Gastroesophageal sphincter (tissue), 4 donors: ENCODE measurements around the gene VCL. TPM values are rescaled to one million over a fixed set of nuclear protein-coding genes. Genes with fewer than 3 reads are reported as not detected.

Experiments used
- ATAC-seq: fragments of 150-250 bp; one replicate; pipeline ENCODE4 v1.9.1; 2016; ENCODE audit warnings: mild to moderate bottlenecking, moderate library complexity
- H3K27ac ChIP-seq, 4 donors: fragments of 200-600 bp; sonication (generic) in 3 of 4; 1 replicate in 3 of 4; 2 replicates in 1 of 4; pipeline ENCODE4 v1.5.1; 2016 to 2019
- H3K27me3 ChIP-seq: fragments of 200-600 bp; sonication (generic); one replicate; pipeline ENCODE4 v1.5.1; 2019
- H3K36me3 ChIP-seq, 2 donors: fragments of 200-600 bp; sonication (generic); one replicate each; pipeline ENCODE4 v1.5.1; 2019; ENCODE audit warnings: control low read depth in 1 of 2
- H3K4me1 ChIP-seq, 3 donors: fragments of 200-600 bp; sonication (generic); 1 replicate in 2 of 3; 2 replicates in 1 of 3; pipeline ENCODE4 v1.5.1; 2016 to 2019; ENCODE audit warnings: control low read depth in 2 of 3
- H3K4me3 ChIP-seq, 2 donors: fragments of 200-600 bp; sonication (generic); one replicate each; pipeline ENCODE4 v1.5.1; 2019; ENCODE audit warnings: mild to moderate bottlenecking in 1 of 2, moderate library complexity in 1 of 2
- H3K9me3 ChIP-seq, 3 donors: fragments of 200-600 bp; sonication (generic); one replicate each; pipeline ENCODE4 v1.5.1; 2017 to 2019; ENCODE audit warnings: control low read depth in 2 of 3
- EP300 ChIP-seq: sonication (generic); formaldehyde crosslinking; IDR thresholded peaks from one replicate; pipeline ENCODE4 v1.6.1; 2017; ENCODE audit warnings: antibody characterized with exemption, mild to moderate bottlenecking
- POLR2A ChIP-seq, 2 donors: fragments of 450-650 bp; IDR thresholded peaks; one replicate each; pipeline ENCODE4 v1.6.1; 2017; ENCODE audit warnings: antibody characterized with exemption in 2 of 2, mild to moderate bottlenecking in 2 of 2, moderate library complexity in 1 of 2
- POLR2AphosphoS5 ChIP-seq: sonication (generic); formaldehyde crosslinking; IDR thresholded peaks from one replicate; pipeline ENCODE4 v1.6.1; 2017; ENCODE audit warnings: antibody characterized with exemption
- WGBS, 2 donors: methylation state at CpG; one replicate each; pipeline ENCODE4 v1.1.5; 2018; ENCODE audit warnings: low coverage in 1 of 2; 5-methylcytosine and 5-hydroxymethylcytosine counted together
- total RNA-seq, 4 donors: library from RNA; depleted of rRNA; stranded (reverse); fragments of >200 nt; gene quantifications; one replicate each; pipeline ENCODE4 v1.1.0, GENCODE V29; 2016
- TF ChIP-seq, protein P1 (sequence below), 4 experiments: fragments of 200-600 bp in 2 of 4; fragments of 450-650 bp in 2 of 4; sonication (generic) in 1 of 4; IDR thresholded peaks; one replicate each; pipeline ENCODE4 v1.5.1; 2017 to 2019; ENCODE audit warnings: antibody characterized with exemption in 4 of 4, mild to moderate bottlenecking in 2 of 4, moderate library complexity in 2 of 4

The VCL gene
- total RNA-seq, 4 donors from 2014 or later: 433 to 615 (median 440) TPM

- H3K27me3 ChIP-seq: no peaks in the 10 kb centered on the region
- H3K27ac ChIP-seq: peak overlapping the region in 1 of 4 donors; percentile 59
- H3K4me3 ChIP-seq: no peak overlapping the region
- no peak for ATAC-seq
- TF ChIP-seq POLR2A (IDR thresholded peaks at IDR 0.05) (no peak), EP300 (no peak), POLR2AphosphoS5 (no peak)
- TF ChIP-seq, protein P1, sequence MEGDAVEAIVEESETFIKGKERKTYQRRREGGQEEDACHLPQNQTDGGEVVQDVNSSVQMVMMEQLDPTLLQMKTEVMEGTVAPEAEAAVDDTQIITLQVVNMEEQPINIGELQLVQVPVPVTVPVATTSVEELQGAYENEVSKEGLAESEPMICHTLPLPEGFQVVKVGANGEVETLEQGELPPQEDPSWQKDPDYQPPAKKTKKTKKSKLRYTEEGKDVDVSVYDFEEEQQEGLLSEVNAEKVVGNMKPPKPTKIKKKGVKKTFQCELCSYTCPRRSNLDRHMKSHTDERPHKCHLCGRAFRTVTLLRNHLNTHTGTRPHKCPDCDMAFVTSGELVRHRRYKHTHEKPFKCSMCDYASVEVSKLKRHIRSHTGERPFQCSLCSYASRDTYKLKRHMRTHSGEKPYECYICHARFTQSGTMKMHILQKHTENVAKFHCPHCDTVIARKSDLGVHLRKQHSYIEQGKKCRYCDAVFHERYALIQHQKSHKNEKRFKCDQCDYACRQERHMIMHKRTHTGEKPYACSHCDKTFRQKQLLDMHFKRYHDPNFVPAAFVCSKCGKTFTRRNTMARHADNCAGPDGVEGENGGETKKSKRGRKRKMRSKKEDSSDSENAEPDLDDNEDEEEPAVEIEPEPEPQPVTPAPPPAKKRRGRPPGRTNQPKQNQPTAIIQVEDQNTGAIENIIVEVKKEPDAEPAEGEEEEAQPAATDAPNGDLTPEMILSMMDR (IDR thresholded peaks at IDR 0.05): no peak
- H3K9me3 ChIP-seq: no peaks in the 10 kb centered on the region
- WGBS, 2 donors: 36 to 67% methylated on average over 1 of the region's 1 CpG
- no peaks in the 10 kb centered on the region for H3K36me3 ChIP-seq
- H3K4me1 ChIP-seq: peaks cover 21 to 93% (median 42%) of the 10 kb centered on the region in 3 donors
These were observed 55.1 kb downstream of the VCL start for GRCh38 chr10:74052994-74053393.

DNA sequence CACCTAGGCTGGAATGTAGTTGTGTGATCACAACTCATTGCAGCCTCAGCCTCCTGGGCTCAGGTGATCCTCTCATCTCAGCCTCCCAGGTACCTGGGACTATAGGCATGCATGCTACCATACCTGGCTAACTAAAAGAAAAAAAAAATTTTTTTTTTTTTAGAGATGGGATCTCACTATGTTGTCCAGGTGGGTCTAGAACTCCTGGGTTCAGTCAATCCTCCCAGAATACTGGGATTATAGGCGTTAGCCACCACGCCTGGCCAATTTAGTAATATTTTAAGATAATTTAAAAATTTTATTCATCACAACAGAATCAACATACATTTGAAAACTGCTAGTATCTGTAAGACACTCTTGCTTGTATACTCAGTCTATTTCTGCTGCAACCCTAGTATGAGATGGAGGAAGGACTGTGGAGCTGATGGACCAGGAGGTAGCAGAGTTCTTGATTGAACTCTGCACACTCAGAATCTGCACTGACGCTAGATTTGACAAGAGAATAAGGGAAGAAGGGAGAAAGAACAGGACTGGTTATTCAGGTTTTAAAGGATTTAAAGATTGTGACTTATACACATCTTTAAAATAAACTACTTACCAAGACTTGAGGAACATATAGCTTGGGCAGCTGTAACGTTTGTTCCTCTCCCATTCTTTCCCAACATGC is 57.6 kb downstream of the VCL start:
- no peak for ATAC-seq
- Histone ChIP-seq H3K4me3 (no peak overlapping the region), H3K27ac (peak overlapping the region in 3 of 4 donors; percentile 47 to 58 (median 56)), H3K27me3 (no peaks in the 10 kb centered on the region), H3K4me1 (peaks cover 14 to 89% (median 27%) of the 10 kb centered on the region in 3 donors), H3K9me3 (no peaks in the 10 kb centered on the region), H3K36me3 (no peaks in the 10 kb centered on the region)
- WGBS, 2 donors: 65% methylated on average over 3 to 4 of the region's 4 CpGs
- TF ChIP-seq POLR2A (IDR thresholded peaks at IDR 0.05) (no peak), EP300 (no peak), POLR2AphosphoS5 (no peak)
- TF ChIP-seq, protein P1 (IDR thresholded peaks at IDR 0.05): no peak

- H3K9me3 ChIP-seq: no peaks in the 10 kb centered on the region
- 0 to 29% methylated on average over 1 to 2 of the region's 2 CpGs for WGBS, 2 donors
- H3K4me1 ChIP-seq: peaks cover 14 to 88% (median 27%) of the 10 kb centered on the region in 3 donors
- no peaks in the 10 kb centered on the region for H3K36me3 ChIP-seq
- H3K4me3 ChIP-seq: no peak overlapping the region
- no peaks in the 10 kb centered on the region for H3K27me3 ChIP-seq
- H3K27ac ChIP-seq: peak overlapping the region in 3 of 4 donors; percentile 47 to 58 (median 56)
- no peak for TF ChIP-seq EP300
- TF ChIP-seq, protein P1 (IDR thresholded peaks at IDR 0.05): no peak
- peak; percentile 36 for TF ChIP-seq POLR2AphosphoS5
- TF ChIP-seq POLR2A (IDR thresholded peaks at IDR 0.05): no peak
- peak; percentile 49 for ATAC-seq
These were observed 58.3 kb downstream of the VCL start for GRCh38 chr10:74056050-74056818.

GRCh38 chr10:74058071-74058470 is 60.2 kb downstream of the VCL start:
- Histone ChIP-seq H3K4me3 (no peak overlapping the region), H3K27ac (peak overlapping the region in 2 of 4 donors; percentile 5 to 58), H3K27me3 (no peaks in the 10 kb centered on the region), H3K9me3 (peaks cover 0 to 2% (median 0%) of the 10 kb centered on the region in 3 donors), H3K36me3 (peaks cover 0 to 8% of the 10 kb centered on the region in 2 donors), H3K4me1 (peaks cover 14 to 81% (median 27%) of the 10 kb centered on the region in 3 donors)
- no peak for ATAC-seq
- WGBS, 2 donors: 42 to 49% methylated on average over 4 of the region's 4 CpGs
- TF ChIP-seq, protein P1 (IDR thresholded peaks at IDR 0.05): no peak
- TF ChIP-seq POLR2A (IDR thresholded peaks at IDR 0.05) (no peak), POLR2AphosphoS5 (no peak), EP300 (no peak)
